GM12874 (cell line): ENCODE data around the gene SLC66A2.

ENCODE experiments used
- CTCF ChIP-seq: IDR thresholded peaks from 2 replicates; pipeline ENCODE4 v1.5.1; 2011; ENCODE audit warnings: low read depth, mild to moderate bottlenecking, control low read depth, low read length, moderate library complexity; ENCODE audit not compliant: insufficient read depth

The SLC66A2 gene

GRCh38 chr18:79855147-79855933 lies 96.1 kb downstream of the SLC66A2 start:
- no peak for TF ChIP-seq CTCF

GRCh38 chr18:79853993-79854364 lies 97.5 kb downstream of the SLC66A2 start:
- TF ChIP-seq CTCF = no peak

GRCh38 chr18:79853303-79853992 lies 98.0 kb downstream of the SLC66A2 start:
- no peak for TF ChIP-seq CTCF

- TF ChIP-seq CTCF = no peak
Measured at GRCh38 chr18:79852561-79853302, 98.7 kb downstream of the SLC66A2 start.
